GM19397 (cell line): ENCODE data around the gene CCNJL.
"Not testable (repeated sequence)": the region's sequence is repeated elsewhere in the genome, so short reads cannot be mapped to it uniquely, and the experiment has no call there.

ENCODE experiments used
- ATAC-seq: cut with Tn5 transposase; IDR thresholded peaks from one replicate; pipeline ENCODE4 v1.9.1; 2021; ENCODE audit warnings: mild to moderate bottlenecking, moderate library complexity; ENCODE audit not compliant: unreplicated experiment

The CCNJL gene

DNA sequence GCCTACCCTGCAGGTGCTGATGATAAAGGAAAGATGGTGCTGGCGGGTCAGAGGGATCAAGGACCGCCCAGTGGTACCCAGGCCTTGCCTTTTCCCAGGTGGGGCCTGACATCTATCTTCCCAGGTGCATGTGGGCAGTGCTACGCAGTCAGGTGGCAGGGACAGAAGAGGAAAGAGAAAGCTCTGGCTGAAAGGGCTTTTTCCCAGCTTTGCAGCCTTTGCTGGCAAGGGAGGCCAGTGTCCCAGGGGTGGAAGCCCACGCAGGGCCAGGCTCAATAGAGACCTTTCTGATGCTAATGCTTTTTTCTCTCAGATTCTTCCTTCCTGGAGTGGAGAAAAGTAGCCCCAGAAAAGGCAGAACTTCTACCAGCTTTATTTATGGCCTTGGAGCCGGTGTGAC, 46.3 kb downstream of the CCNJL start:
- no peak for ATAC-seq

DNA sequence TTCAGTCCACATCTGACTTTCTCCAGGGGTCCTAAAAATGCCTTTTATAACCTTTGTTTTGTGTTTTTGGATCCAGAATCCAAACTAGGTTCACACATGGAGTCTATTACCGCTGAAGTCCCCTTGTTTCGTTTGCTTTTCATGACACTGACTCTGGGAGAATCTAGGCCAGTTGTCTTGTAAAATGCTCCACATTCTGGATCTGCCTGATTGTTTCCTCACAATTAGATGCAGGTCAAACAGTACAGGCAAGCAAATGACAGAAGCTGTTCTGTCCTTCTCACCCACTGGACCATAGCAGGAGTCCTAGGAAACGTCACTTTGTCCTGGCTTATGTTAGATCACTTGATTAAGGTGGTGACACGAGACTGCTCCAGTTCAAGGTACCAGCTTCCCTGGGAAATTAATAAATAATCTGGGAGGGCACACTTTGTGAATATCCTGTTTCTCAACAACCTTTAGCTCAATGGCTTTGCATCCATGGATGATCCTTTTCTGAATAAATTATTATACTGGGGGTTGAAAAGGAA, 49.0 kb downstream of the CCNJL start:
- ATAC-seq, result no peak

GRCh38 chr5:160262151-160263074, 50.0 kb downstream of the CCNJL start:
- no peak for ATAC-seq

GRCh38 chr5:160260881-160261815, 51.2 kb downstream of the CCNJL start:
- ATAC-seq, result peak; percentile 70

GRCh38 chr5:160260006-160260775, 52.2 kb downstream of the CCNJL start:
- ATAC-seq, result no peak

- ATAC-seq, result no peak
These were observed 53.0 kb downstream of the CCNJL start for GRCh38 chr5:160259341-160259740.

DNA sequence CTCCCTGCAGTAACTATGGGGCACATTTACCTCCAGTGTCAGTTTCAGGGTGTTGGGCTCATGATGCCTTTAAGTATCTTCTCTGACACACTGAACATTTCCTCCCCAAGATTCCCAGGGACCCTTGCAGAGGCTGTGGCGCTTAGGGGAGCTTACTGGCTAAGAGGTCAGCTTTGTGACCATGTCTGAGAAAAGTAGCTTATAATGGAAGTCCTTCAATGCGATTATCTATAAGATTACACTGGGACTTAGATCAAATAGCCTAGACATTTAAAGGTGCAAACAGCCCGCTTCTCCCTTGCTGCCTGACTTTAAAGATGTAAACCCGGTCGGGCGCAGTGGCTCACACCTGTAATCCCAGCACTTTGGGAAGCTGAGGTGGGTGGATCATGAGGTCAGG, 57.7 kb downstream of the CCNJL start:
- no peak for ATAC-seq

GRCh38 chr5:160253441-160253840, 58.9 kb downstream of the CCNJL start:
- ATAC-seq, result no peak

DNA sequence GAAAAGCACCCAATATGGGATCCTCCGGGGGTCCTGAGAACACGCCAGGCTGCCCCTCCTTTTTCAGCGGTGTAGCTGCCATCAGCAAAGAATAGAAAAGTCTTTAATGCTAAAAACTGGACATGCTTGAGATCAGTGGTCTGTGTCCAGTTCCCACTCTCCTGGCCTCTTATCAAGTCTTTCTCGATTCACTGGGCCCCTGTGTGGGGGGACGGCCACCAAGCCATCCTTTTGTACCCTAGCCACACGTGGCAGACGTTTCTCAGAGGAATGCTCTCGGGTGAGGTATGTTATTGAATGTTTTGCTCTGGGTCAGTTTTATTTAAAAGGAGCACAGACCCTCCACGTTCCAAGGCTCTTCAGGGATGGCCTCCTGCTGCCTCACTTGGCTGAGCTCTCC, 59.4 kb downstream of the CCNJL start:
- no peak for ATAC-seq

DNA sequence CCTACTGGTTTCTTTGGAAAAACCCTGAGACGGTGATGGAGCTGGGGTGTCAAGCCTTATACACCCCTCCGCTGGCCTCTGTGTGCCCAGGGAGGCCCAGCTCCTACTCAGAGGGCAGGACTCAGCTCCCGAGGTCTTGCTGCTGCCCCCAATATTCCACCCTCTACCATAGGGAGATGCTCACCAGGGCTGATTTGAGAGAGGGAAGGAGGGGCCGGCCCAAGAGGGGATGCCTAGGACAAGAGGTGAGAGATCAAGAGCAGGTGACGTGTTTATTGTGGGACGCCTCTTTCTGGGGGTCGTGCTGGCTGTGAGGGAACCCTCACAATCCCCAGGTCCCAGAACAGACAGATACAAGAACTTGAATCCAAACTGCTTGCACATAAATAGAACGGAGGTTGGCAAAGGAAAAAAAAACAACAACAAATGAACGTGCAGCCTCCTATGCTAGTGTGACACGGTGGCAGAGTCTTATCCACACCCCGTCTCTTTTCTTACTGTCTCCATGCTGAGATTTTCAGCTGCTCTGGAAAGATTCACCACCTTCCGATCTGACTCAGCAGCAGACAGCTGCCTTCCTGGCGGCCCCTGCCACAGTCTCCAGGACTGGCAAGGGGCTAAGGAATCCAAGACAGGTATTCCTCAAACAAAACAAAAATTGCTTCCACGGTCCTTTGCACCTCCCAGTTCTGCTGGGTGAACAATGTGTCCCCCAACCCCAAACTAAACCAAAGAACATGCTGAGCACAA, 60.8 kb downstream of the CCNJL start:
- no peak for ATAC-seq

GRCh38 chr5:160250826-160251225, 61.5 kb downstream of the CCNJL start:
- no peak for ATAC-seq

- ATAC-seq, result no peak
These were observed 62.1 kb downstream of the CCNJL start for GRCh38 chr5:160250226-160250625.

GRCh38 chr5:160249570-160249969, 62.8 kb downstream of the CCNJL start:
- ATAC-seq, result not testable (repeated sequence)

DNA sequence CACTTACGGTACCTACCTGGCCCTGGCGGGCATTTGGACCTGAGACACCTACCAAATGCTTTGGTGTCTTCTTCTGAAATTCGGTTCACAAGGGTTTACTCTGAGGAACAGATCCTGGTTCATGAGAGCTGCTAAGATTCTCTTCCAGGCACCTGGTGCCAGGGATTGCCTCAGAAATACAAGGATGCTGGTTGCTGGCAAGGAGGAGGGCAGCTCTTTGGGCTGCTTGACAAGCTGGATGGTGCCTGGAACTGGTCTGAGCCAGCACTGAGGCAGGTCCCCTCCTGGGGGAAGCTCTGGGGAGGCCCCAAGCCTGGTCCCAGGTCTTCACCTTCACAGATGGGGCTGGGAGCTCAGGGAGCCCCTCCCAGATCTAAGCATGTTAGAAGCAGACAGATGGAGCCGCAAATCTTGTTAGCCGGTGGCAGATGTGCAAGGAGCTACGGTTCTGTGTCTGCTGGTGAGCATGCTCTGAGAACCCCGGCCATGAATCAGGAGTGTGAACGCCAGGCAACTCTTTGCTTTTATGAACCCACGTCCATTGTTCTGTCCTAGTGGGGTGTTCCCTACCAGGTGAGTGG, 66.8 kb downstream of the CCNJL start:
- ATAC-seq, result no peak

DNA sequence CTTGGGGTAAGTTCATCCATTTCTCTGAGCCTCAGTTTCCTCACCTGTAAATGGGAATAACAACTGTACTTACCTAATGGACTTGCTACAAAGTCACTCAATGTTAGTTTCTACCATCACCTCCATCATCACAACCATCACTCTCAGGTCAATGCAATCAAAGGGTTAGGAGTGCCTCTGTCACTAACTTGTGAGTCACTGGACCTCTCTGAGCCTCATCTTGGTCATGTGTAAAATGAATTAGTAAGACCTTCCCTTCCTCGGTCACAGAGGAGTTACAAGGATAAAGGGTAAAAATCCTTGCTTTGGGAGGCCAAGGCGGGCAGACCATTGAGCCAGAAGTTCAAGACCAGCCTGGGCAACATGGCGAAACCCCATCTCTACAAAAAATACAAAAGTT, 70.2 kb downstream of the CCNJL start:
- ATAC-seq, result no peak

- ATAC-seq, result no peak
These were observed 72.0 kb downstream of the CCNJL start for GRCh38 chr5:160240350-160240749.

DNA sequence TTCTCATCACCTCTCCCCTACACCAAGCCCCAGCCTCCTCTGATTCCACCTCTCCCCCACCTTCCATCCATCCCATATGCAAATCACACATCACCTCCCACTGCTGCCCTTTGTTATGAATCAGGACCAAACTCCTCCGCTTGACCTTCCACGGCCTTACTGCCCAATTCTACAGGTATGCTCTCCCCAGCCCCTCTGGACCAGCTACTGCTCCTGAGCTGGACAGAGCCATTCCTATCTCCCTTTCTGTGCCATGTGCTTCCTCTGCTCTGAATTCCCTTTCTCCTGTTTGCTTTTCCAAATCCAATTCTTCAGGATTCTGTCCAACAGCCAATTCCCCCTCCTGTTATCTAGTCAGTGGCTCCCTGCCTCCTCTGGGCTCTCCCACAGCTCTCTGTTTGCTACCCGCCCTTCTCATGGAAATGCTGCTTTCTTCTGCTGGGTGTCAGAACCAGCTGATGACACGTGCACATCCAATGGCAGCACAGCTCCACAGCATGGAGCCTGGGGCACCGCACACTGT, 74.7 kb downstream of the CCNJL start:
- no peak for ATAC-seq

DNA sequence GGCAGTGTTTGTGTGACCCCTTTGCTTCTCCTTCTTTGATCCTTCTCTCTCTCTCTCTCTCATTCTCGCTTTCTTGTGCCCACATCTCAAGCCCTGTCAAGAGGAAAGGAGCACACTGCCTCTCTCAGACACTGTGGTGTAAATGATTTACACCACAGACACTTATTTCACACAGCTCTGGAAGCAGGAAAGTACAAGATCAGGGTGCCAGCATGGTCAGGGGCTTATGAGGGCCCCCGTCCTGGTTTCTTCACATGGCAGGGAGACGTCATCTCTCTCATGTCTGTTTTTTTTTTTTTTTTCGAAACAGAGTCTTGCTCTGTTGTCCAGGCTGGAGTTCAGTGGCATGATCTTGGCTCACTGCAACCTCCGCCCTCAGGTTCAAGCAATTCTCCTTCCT, 76.6 kb downstream of the CCNJL start:
- ATAC-seq, result no peak

DNA sequence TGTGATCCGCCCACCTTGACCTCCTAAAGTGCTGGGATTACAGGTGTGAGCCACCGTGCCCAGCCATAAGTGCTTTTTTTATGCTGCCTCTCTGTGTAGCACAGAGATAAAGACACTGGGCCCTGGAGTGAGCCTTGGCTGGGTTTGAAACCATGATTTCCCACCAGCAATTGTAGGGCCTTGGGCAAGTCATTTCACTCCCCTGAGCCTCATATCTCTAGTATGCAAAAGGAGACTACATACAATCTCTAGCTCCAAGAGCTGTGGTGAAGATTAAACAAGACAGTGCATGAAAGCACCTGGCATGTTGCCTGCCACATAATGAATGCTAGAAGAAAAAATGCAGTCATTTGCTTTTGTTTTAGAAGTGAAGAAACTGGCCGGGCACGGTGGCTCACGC, 79.1 kb downstream of the CCNJL start:
- ATAC-seq, result no peak
